Measurements from ENCODE around the gene SH2B3.

DNA sequence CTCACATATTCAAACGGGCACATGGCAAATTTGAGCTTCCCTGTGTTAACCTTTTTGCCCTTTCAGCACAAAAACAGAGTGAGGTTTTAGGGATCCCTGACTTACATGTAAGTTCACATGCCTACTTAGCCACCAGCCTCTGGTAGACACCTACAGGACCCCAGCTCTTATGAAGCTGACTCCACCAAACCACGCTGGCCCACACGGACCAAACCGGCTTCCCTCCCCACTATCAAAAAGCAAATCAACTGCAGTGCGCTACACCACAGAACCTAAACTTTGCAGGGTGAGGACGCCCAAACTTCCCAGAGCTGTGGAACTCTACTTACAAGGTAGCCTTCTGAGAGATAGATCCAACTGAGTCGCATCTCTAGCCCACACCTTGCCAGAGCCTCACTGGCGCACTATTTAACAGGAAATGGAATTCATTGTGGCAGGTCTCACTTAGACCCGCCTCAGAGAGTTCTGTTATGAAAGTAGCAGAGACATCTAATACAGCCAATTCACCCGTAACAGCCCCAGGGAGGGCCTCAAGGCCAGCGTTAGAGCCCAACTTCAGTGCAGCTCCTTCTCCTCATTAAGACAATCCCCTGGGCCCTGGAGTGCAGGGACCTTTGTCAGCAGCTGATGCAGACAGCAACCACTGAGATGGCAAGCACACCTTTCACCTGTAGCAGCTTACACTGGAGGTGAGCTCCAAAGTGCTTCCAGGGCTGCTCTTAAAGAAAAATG is 49.2 kb downstream of the SH2B3 start:
- TF ChIP-seq EZH2 (IDR thresholded peaks at IDR 0.05) (no peak), POLR2AphosphoS5 (IDR thresholded peaks at IDR 0.05; ENCODE audit: borderline replicate concordance, low read depth, low read length) (no peak)
